Measurements from ENCODE around the gene GABRG3.

GABRG3 gene

DNA sequence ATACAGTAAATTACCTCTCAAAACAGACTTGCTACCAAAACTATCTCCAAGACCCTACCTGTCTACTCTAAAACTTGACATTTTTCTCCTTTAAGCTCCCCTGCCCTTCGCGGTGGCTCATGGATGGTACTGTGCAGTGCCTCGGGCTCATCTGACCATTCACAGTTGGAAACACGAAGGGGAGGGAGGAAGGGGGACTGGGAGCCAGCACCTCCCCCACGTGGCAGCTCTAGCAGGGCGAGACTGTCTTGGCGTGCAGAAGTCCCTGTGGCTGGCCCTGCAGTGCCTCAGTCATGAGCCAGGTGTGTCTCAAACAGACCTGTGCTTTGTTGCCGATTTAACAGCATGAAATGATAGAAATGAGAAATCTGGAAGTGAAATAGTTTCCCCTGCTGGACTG lies 372.0 kb downstream of the GABRG3 start:
- Histone ChIP-seq H3K4me3 (ENCODE audit: severe bottlenecking) (no peak overlapping the region), H3K9me3 (ENCODE audit: severe bottlenecking) (no peaks in the 10 kb centered on the region), H3K4me1 (ENCODE audit: insufficient read depth, poor library complexity, severe bottlenecking) (no peaks in the 10 kb centered on the region), H3K36me3 (ENCODE audit: low read depth) (no peaks in the 10 kb centered on the region), H3K27ac (ENCODE audit: poor library complexity, severe bottlenecking) (no peak overlapping the region), H3K27me3 (ENCODE audit: insufficient read depth, poor library complexity, severe bottlenecking) (no peaks in the 10 kb centered on the region)
- ATAC-seq (ENCODE audit: low read depth): no peak
- no peak for TF ChIP-seq CTCF (IDR thresholded peaks at IDR 0.05; ENCODE audit: poor library complexity, severe bottlenecking)
- no peak for DNase-seq (ENCODE audit: low spot score)

- TF ChIP-seq CTCF (IDR thresholded peaks at IDR 0.05; ENCODE audit: poor library complexity, severe bottlenecking): no peak
- no peaks in the 10 kb centered on the region for H3K36me3 ChIP-seq (ENCODE audit: low read depth)
- no peaks in the 10 kb centered on the region for H3K4me1 ChIP-seq (ENCODE audit: insufficient read depth, poor library complexity, severe bottlenecking)
- H3K4me3 ChIP-seq (ENCODE audit: severe bottlenecking): no peak overlapping the region
- no peak for ATAC-seq (ENCODE audit: low read depth)
- H3K27ac ChIP-seq (ENCODE audit: poor library complexity, severe bottlenecking): no peak overlapping the region
- no peak for DNase-seq (ENCODE audit: low spot score)
- no peaks in the 10 kb centered on the region for H3K27me3 ChIP-seq (ENCODE audit: insufficient read depth, poor library complexity, severe bottlenecking)
- no peaks in the 10 kb centered on the region for H3K9me3 ChIP-seq (ENCODE audit: severe bottlenecking)
Observed at GRCh38 chr15:27352136-27352535, 381.2 kb downstream of the GABRG3 start.

GRCh38 chr15:27353856-27354255 lies 382.9 kb downstream of the GABRG3 start:
- ATAC-seq (ENCODE audit: low read depth) (peak; percentile 30; the same call in 1 of the 3 replicates), DNase-seq (ENCODE audit: low spot score) (no peak)
- no peaks in the 10 kb centered on the region for H3K36me3 ChIP-seq (ENCODE audit: low read depth)
- H3K27me3 ChIP-seq (ENCODE audit: insufficient read depth, poor library complexity, severe bottlenecking): peaks cover 7% of the 10 kb centered on the region
- H3K4me1 ChIP-seq (ENCODE audit: insufficient read depth, poor library complexity, severe bottlenecking): no peaks in the 10 kb centered on the region
- no peaks in the 10 kb centered on the region for H3K9me3 ChIP-seq (ENCODE audit: severe bottlenecking)
- no peak overlapping the region for H3K27ac ChIP-seq (ENCODE audit: poor library complexity, severe bottlenecking)
- no peak overlapping the region for H3K4me3 ChIP-seq (ENCODE audit: severe bottlenecking)
- TF ChIP-seq CTCF (IDR thresholded peaks at IDR 0.05; ENCODE audit: poor library complexity, severe bottlenecking): no peak

GRCh38 chr15:27358751-27359434 lies 387.9 kb downstream of the GABRG3 start:
- DNase-seq (ENCODE audit: low spot score): no peak
- peak; percentile 87 for TF ChIP-seq CTCF (IDR thresholded peaks at IDR 0.05; ENCODE audit: poor library complexity, severe bottlenecking)
- Histone ChIP-seq H3K4me3 (ENCODE audit: severe bottlenecking) (no peak overlapping the region), H3K27me3 (ENCODE audit: insufficient read depth, poor library complexity, severe bottlenecking) (peaks cover 7% of the 10 kb centered on the region), H3K36me3 (ENCODE audit: low read depth) (no peaks in the 10 kb centered on the region), H3K27ac (ENCODE audit: poor library complexity, severe bottlenecking) (no peak overlapping the region), H3K4me1 (ENCODE audit: insufficient read depth, poor library complexity, severe bottlenecking) (no peaks in the 10 kb centered on the region), H3K9me3 (ENCODE audit: severe bottlenecking) (no peaks in the 10 kb centered on the region)
- no peak; the same call in 2 of the 3 replicates for ATAC-seq (ENCODE audit: low read depth)

DNA sequence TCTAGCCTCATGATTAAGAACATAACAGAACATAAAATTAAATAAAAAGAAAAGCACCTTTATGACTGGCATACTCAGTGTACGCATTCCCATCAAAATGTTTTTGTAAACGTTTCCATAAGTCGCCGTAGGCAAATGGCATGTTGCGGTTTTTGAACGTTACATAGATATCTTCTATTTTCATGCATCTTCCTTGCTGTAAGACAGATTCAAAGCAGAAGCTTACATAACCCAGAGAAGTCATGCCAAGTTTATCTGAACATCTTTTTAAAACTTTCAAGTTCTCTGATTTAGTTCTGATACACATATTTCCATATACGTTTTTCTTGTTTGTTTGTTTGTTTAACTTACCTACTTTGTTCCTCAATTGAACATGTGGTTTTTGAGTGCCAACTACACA lies 388.6 kb downstream of the GABRG3 start:
- no peak for ATAC-seq (ENCODE audit: low read depth)

More for the DNA sequence above, 388.6 kb downstream of the GABRG3 start:
- Histone ChIP-seq H3K27ac (ENCODE audit: poor library complexity, severe bottlenecking) (no peak overlapping the region), H3K4me3 (ENCODE audit: severe bottlenecking) (no peak overlapping the region), H3K4me1 (ENCODE audit: insufficient read depth, poor library complexity, severe bottlenecking) (no peaks in the 10 kb centered on the region), H3K27me3 (ENCODE audit: insufficient read depth, poor library complexity, severe bottlenecking) (peaks cover 7% of the 10 kb centered on the region), H3K9me3 (ENCODE audit: severe bottlenecking) (no peaks in the 10 kb centered on the region), H3K36me3 (ENCODE audit: low read depth) (no peaks in the 10 kb centered on the region)
- no peak for TF ChIP-seq CTCF (IDR thresholded peaks at IDR 0.05; ENCODE audit: poor library complexity, severe bottlenecking)
- DNase-seq (ENCODE audit: low spot score): no peak

Measured in RWPE2 (cell line).